SK-N-SH treated with all-trans-retinoic acid at 6 μM for 48 hours (cell line): ENCODE data around the gene DLK1.

Experiments used
- ATAC-seq: fragments of 200-7000 bp; cut with Tn5 transposase; 3 replicates; pipeline ENCODE4 v1.9.1; 2020; ENCODE audit warnings: mild to moderate bottlenecking, moderate library complexity
- ARNTL ChIP-seq: fragments of 450-650 bp; formaldehyde crosslinking; IDR thresholded peaks from 2 replicates; pipeline ENCODE4 v1.5.0; 2020; ENCODE audit warnings: low read depth, mild to moderate bottlenecking, moderate library complexity, borderline replicate concordance
- BACH2 ChIP-seq: fragments of 250-450 bp; sonication (Bioruptor Pico); IDR thresholded peaks from 2 replicates; pipeline ENCODE4 v1.9.0; 2021; ENCODE audit warnings: mild to moderate bottlenecking, borderline replicate concordance
- CSDC2 ChIP-seq: fragments of 250-450 bp; sonication (Bioruptor Pico); IDR thresholded peaks from 2 replicates; pipeline ENCODE4 v1.5.0; 2020; ENCODE audit warnings: mild to moderate bottlenecking, moderate library complexity
- CSRNP3 ChIP-seq: fragments of 250-450 bp; sonication (Bioruptor Pico); IDR thresholded peaks from 2 replicates; pipeline ENCODE4 v1.5.1; 2021; ENCODE audit warnings: mild to moderate bottlenecking, moderate library complexity
- ESRRG ChIP-seq: fragments of 250-450 bp; sonication (Bioruptor Pico); IDR thresholded peaks from 2 replicates; pipeline ENCODE4 v1.6.1; 2021; ENCODE audit warnings: mild to moderate bottlenecking
- GLIS3 ChIP-seq: fragments of 250-450 bp; sonication (Bioruptor Pico); IDR thresholded peaks from 2 replicates; pipeline ENCODE4 v1.5.0; 2020; ENCODE audit warnings: mild to moderate bottlenecking, moderate library complexity
- ISL1 ChIP-seq: fragments of 250-450 bp; sonication (Bioruptor Pico); IDR thresholded peaks from 2 replicates; pipeline ENCODE4 v2.1.2; 2022; ENCODE audit warnings: mild to moderate bottlenecking, moderate library complexity
- OSR1 ChIP-seq: fragments of 250-450 bp; sonication (Bioruptor Pico); IDR thresholded peaks from 2 replicates; pipeline ENCODE4 v1.8.0; 2022; ENCODE audit warnings: moderate library complexity, mild to moderate bottlenecking, inconsistent platforms
- PATZ1 ChIP-seq: fragments of 250-450 bp; sonication (Bioruptor Pico); IDR thresholded peaks from 2 replicates; pipeline ENCODE4 v1.8.0; 2020; ENCODE audit warnings: mild to moderate bottlenecking, moderate library complexity, borderline replicate concordance
- PPARA ChIP-seq: fragments of 250-450 bp; sonication (Bioruptor Pico); IDR thresholded peaks from 2 replicates; pipeline ENCODE4 v1.5.0; 2020; ENCODE audit warnings: mild to moderate bottlenecking, borderline replicate concordance
- RARB ChIP-seq: fragments of 250-450 bp; sonication (Bioruptor Pico); IDR thresholded peaks from 2 replicates; pipeline ENCODE4 v1.8.0; 2021; ENCODE audit warnings: mild to moderate bottlenecking, moderate library complexity
- SNAI2 ChIP-seq: fragments of 250-450 bp; sonication (Bioruptor Pico); IDR thresholded peaks from 2 replicates; pipeline ENCODE4 v1.5.0; 2020; ENCODE audit warnings: mild to moderate bottlenecking, moderate library complexity
- TCF4 ChIP-seq: fragments of 250-450 bp; sonication (Bioruptor Pico); IDR thresholded peaks from 2 replicates; pipeline ENCODE4 v1.8.0; 2021; ENCODE audit warnings: mild to moderate bottlenecking, moderate library complexity, borderline replicate concordance
- TOX ChIP-seq: fragments of 250-450 bp; sonication (Bioruptor Pico); IDR thresholded peaks from 2 replicates; pipeline ENCODE4 v1.8.0; 2021; ENCODE audit warnings: mild to moderate bottlenecking, moderate library complexity, borderline replicate concordance
- TSHZ2 ChIP-seq: fragments of 250-450 bp; sonication (Bioruptor Pico); IDR thresholded peaks from 2 replicates; pipeline ENCODE4 v1.5.0; 2020; ENCODE audit warnings: mild to moderate bottlenecking, moderate library complexity
- ZC3H10 ChIP-seq: fragments of 250-450 bp; sonication (Bioruptor Pico); IDR thresholded peaks from 2 replicates; pipeline ENCODE4 v1.5.1; 2021; ENCODE audit warnings: mild to moderate bottlenecking, moderate library complexity
- ZFP3 ChIP-seq: fragments of 250-450 bp; sonication (Bioruptor Pico); IDR thresholded peaks from 2 replicates; pipeline ENCODE4 v1.5.0; 2020; ENCODE audit warnings: mild to moderate bottlenecking, moderate library complexity
- ZNF565 ChIP-seq: fragments of 450-650 bp; formaldehyde crosslinking; conservative IDR thresholded peaks from 2 replicates; pipeline ENCODE4 v1.5.0; 2020; ENCODE audit warnings: low read depth, mild to moderate bottlenecking, moderate library complexity
- ZNF70 ChIP-seq: fragments of 450-650 bp; formaldehyde crosslinking; IDR thresholded peaks from 2 replicates; pipeline ENCODE4 v1.5.0; 2020; ENCODE audit warnings: mild to moderate bottlenecking, moderate library complexity
- ZNF8 ChIP-seq: fragments of 450-650 bp; formaldehyde crosslinking; IDR thresholded peaks from 2 replicates; pipeline ENCODE4 v1.5.0; 2020; ENCODE audit warnings: mild to moderate bottlenecking, moderate library complexity
- TF ChIP-seq, protein P1 (sequence below): fragments of 250-450 bp; sonication (Bioruptor Pico); IDR thresholded peaks from 2 replicates; pipeline ENCODE4 v1.5.1; 2020; ENCODE audit warnings: low read depth, mild to moderate bottlenecking, moderate library complexity
- TF ChIP-seq, protein P2 (sequence below): fragments of 250-450 bp; sonication (Bioruptor Pico); IDR thresholded peaks from 2 replicates; pipeline ENCODE4 v1.8.0; 2021; ENCODE audit warnings: low read depth, mild to moderate bottlenecking, moderate library complexity, borderline replicate concordance

DLK1 gene

DNA sequence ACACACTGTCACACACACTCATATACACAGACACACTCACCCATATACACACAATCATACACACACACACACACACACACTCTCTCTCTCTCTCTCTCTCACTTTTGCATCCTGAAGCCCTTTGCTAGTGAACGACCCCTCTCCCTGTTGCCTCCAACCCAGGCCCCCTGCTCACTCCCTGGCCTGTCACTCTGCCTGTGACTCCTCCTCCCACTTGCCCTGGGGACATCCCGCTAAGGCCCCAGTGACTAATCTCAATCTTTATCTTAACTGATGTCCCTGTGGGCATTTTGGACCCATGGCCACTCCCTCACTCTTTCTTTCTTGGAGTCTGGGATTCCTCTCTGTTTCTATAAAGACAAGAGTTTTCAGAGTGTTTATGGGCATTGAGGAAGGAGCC lies 10.9 kb upstream of the DLK1 start:
- ATAC-seq = no peak
- TF ChIP-seq ZNF565 (no peak), PATZ1 (no peak), TSHZ2 (CRISPR knock-in tag) (no peak), ZNF8 (CRISPR knock-in tag) (no peak), ARNTL (no peak), CSDC2 (CRISPR knock-in tag) (no peak), SNAI2 (CRISPR knock-in tag) (no peak), ZNF70 (CRISPR knock-in tag) (no peak), PPARA (CRISPR knock-in tag) (no peak), GLIS3 (CRISPR knock-in tag) (no peak), ZFP3 (CRISPR knock-in tag) (no peak), ISL1 (CRISPR knock-in tag) (no peak), ZC3H10 (CRISPR knock-in tag) (no peak), TCF4 (CRISPR knock-in tag) (no peak), BACH2 (CRISPR knock-in tag) (no peak), RARB (no peak), OSR1 (no peak), ESRRG (CRISPR knock-in tag) (no peak), CSRNP3 (no peak)
- TF ChIP-seq, all 23 proteins: peak for 0

DNA sequence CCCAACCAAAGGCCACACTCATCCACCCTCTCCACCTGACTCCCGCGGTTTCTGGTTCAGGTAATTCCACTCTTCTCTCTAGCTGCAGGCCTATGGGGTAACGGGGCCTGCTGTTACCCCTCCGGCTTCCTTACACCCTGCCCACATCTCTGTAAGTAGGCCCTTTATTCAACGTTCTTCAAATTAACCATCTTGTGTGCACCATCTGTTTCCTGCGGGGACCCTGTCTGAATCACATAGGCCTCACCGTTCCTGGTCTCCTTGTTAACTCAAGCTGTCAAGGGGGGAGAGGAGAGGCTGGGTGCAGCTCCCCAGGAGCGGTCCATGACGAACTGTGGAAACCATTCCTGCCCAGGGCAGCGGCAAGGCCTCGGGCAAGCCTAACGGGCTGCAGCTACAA lies 9.3 kb upstream of the DLK1 start:
- TF ChIP-seq ZC3H10 (CRISPR knock-in tag) = no peak
- TF ChIP-seq TCF4 (CRISPR knock-in tag) = no peak
- no peak for TF ChIP-seq PPARA (CRISPR knock-in tag)
- TF ChIP-seq, protein P1, sequence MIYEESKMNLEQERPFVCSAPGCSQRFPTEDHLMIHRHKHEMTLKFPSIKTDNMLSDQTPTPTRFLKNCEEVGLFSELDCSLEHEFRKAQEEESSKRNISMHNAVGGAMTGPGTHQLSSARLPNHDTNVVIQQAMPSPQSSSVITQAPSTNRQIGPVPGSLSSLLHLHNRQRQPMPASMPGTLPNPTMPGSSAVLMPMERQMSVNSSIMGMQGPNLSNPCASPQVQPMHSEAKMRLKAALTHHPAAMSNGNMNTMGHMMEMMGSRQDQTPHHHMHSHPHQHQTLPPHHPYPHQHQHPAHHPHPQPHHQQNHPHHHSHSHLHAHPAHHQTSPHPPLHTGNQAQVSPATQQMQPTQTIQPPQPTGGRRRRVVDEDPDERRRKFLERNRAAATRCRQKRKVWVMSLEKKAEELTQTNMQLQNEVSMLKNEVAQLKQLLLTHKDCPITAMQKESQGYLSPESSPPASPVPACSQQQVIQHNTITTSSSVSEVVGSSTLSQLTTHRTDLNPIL (CRISPR knock-in tag) = no peak
- no peak for TF ChIP-seq ZNF70 (CRISPR knock-in tag)
- no peak for TF ChIP-seq SNAI2 (CRISPR knock-in tag)
- TF ChIP-seq TSHZ2 (CRISPR knock-in tag) = no peak
- TF ChIP-seq, protein P2, sequence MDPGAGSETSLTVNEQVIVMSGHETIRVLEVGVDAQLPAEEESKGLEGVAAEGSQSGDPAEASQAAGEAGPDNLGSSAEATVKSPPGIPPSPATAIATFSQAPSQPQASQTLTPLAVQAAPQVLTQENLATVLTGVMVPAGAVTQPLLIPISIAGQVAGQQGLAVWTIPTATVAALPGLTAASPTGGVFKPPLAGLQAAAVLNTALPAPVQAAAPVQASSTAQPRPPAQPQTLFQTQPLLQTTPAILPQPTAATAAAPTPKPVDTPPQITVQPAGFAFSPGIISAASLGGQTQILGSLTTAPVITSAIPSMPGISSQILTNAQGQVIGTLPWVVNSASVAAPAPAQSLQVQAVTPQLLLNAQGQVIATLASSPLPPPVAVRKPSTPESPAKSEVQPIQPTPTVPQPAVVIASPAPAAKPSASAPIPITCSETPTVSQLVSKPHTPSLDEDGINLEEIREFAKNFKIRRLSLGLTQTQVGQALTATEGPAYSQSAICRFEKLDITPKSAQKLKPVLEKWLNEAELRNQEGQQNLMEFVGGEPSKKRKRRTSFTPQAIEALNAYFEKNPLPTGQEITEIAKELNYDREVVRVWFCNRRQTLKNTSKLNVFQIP = no peak
- TF ChIP-seq CSRNP3 = no peak
- no peak for TF ChIP-seq ESRRG (CRISPR knock-in tag)
- TF ChIP-seq CSDC2 (CRISPR knock-in tag) = no peak
- no peak for TF ChIP-seq GLIS3 (CRISPR knock-in tag)
- TF ChIP-seq OSR1 = no peak
- TF ChIP-seq TOX (CRISPR knock-in tag) = no peak
- TF ChIP-seq ISL1 (CRISPR knock-in tag) = no peak
- ATAC-seq = no peak
